Esophagus squamous epithelium (tissue), 4 donors: Measurements from ENCODE around the gene MUCL3.

ENCODE experiments used
- POLR2A ChIP-seq, 4 donors: fragments of 450-650 bp; IDR thresholded peaks; one replicate each; pipeline ENCODE4 v1.6.1; 2017; ENCODE audit warnings: antibody characterized with exemption in 4 of 4, mild to moderate bottlenecking in 4 of 4, moderate library complexity in 3 of 4
- TF ChIP-seq, protein P1 (sequence below), 6 experiments: fragments of 450-650 bp in 4 of 6; fragments of 200-600 bp in 2 of 6; sonication (generic) in 2 of 6; IDR thresholded peaks; one replicate each; pipeline ENCODE4 v1.5.1; 2016 to 2019; ENCODE audit warnings: antibody characterized with exemption in 6 of 6, mild to moderate bottlenecking in 4 of 6, moderate library complexity in 4 of 6

DNA sequence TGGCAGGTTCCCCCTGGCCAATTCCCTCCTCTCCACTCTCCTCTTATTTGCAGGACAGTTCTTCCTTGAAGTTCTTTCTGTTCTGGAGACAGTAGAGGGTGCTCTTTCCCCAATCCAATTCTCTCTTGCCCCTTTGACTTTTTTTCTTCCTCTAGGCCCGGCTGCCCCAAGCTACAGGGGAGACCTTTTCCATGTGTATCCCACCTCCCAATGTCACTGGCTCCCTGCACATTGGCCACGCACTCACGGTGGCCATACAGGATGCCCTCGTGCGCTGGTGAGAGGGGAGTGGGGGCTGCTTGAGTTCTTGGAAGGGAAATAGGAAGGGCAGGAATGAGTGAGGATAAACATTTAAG lies 25.2 kb upstream of the MUCL3 start:
- TF ChIP-seq, protein P1, sequence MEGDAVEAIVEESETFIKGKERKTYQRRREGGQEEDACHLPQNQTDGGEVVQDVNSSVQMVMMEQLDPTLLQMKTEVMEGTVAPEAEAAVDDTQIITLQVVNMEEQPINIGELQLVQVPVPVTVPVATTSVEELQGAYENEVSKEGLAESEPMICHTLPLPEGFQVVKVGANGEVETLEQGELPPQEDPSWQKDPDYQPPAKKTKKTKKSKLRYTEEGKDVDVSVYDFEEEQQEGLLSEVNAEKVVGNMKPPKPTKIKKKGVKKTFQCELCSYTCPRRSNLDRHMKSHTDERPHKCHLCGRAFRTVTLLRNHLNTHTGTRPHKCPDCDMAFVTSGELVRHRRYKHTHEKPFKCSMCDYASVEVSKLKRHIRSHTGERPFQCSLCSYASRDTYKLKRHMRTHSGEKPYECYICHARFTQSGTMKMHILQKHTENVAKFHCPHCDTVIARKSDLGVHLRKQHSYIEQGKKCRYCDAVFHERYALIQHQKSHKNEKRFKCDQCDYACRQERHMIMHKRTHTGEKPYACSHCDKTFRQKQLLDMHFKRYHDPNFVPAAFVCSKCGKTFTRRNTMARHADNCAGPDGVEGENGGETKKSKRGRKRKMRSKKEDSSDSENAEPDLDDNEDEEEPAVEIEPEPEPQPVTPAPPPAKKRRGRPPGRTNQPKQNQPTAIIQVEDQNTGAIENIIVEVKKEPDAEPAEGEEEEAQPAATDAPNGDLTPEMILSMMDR (IDR thresholded peaks at IDR 0.05): peak; percentile 51 to 76 (median 60)
- TF ChIP-seq POLR2A (IDR thresholded peaks at IDR 0.05): no peak
